Mesothelial cell of epicardium (in vitro differentiated cells): ENCODE results near the gene KHDC3L. TPM values are rescaled to one million over a fixed set of nuclear protein-coding genes. Genes with fewer than 3 reads are reported as not detected.
"Not testable (repeated sequence)": the region's sequence is repeated elsewhere in the genome, so short reads cannot be mapped to it uniquely, and the experiment has no call there.

ENCODE experiments used
- DNase-seq, 2 experiments: peaks; one replicate each; pipeline ENCODE4 v3.0.0; 2021; ENCODE audit warnings: low spot score in 2 of 2; ENCODE audit not compliant: unreplicated experiment in 2 of 2
- H3K27ac Mint-ChIP-seq: 2 replicates; pipeline ENCODE4 v1.8.0; 2021; ENCODE audit warnings: mixed read lengths
- H3K27me3 Mint-ChIP-seq: 2 replicates; pipeline ENCODE4 v1.8.0; 2021; ENCODE audit warnings: low read depth, mixed read lengths
- H3K36me3 Mint-ChIP-seq: 2 replicates; pipeline ENCODE4 v1.8.0; 2021; ENCODE audit warnings: mixed read lengths
- H3K4me1 Mint-ChIP-seq: 2 replicates; pipeline ENCODE4 v1.8.0; 2021; ENCODE audit warnings: mixed read lengths
- H3K4me3 Mint-ChIP-seq: 2 replicates; pipeline ENCODE4 v1.8.0; 2021; ENCODE audit warnings: mild to moderate bottlenecking, moderate library complexity, mixed read lengths
- H3K9me3 Mint-ChIP-seq: 2 replicates; pipeline ENCODE4 v1.8.0; 2021; ENCODE audit warnings: mixed read lengths
- CTCF ChIP-seq: fragments of 200-600 bp; sonication (generic); IDR thresholded peaks from one replicate; pipeline ENCODE4 v1.5.0; 2021; ENCODE audit warnings: antibody characterized with exemption; ENCODE audit not compliant: unreplicated experiment
- total RNA-seq: library from RNA; stranded (reverse); gene quantifications from 3 replicates; pipeline ENCODE4 v1.2.1, GENCODE V29; 2021

The KHDC3L gene
- total RNA-seq, 1 donor from 2014 or later = not detected

DNA sequence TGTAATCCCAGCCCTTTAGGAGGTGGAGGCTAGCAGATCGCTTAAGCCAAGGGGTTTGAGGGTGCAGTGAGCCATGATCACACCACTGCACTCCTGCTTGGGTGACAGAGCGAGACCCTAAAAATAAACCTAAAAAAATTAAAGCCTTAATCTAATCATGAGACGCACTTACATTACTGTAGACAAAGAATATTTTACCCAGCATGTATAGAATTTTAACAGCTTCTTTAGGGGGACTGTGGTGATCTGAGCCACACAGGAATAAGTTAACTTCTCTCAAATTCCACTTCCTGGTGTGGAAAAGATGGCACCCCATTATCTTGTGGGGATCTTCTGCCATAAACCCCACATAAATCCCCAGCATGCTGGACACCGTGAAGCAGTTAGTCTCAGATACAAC is 9.5 kb downstream of the KHDC3L start:
- no peak for DNase-seq
- H3K27me3 Mint-ChIP-seq = no peaks in the 10 kb centered on the region
- no peaks in the 10 kb centered on the region for H3K4me1 Mint-ChIP-seq

GRCh38 chr6:73372516-73372915 is 10.1 kb downstream of the KHDC3L start:
- no peak for TF ChIP-seq CTCF
- Mint-ChIP-seq H3K9me3 (peaks cover 3% of the 10 kb centered on the region), H3K36me3 (no peaks in the 10 kb centered on the region), H3K27me3 (no peaks in the 10 kb centered on the region), H3K4me1 (no peaks in the 10 kb centered on the region), H3K27ac (no peak overlapping the region), H3K4me3 (no peak overlapping the region)
- no peak for DNase-seq

More for the DNA sequence above, 9.5 kb downstream of the KHDC3L start:
- Mint-ChIP-seq H3K4me3 (no peak overlapping the region), H3K9me3 (peaks cover 3% of the 10 kb centered on the region), H3K36me3 (no peaks in the 10 kb centered on the region), H3K27ac (no peak overlapping the region)
- TF ChIP-seq CTCF = no peak

DNA sequence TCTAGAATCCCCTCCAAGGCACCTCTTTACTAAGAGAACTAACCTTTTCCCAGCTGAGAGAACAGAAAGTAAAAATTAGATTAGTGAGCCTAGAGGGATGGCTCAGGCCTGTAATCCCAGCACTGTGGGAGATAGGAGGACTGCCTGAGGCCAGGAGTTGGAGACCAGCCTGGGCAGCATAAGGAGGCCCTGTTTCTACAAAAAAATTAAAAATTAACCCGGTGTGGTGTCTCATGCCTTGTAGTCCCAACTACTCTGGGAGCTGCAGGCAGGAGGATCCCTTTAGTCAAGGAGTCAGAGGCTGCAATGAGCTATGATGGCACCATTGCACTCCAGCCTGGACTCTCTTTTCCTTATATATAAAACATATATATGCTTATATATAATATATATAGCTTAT is 12.8 kb downstream of the KHDC3L start:
- TF ChIP-seq CTCF = no peak
- DNase-seq = no peak
- Mint-ChIP-seq H3K4me1 (no peaks in the 10 kb centered on the region), H3K9me3 (peaks cover 3% of the 10 kb centered on the region), H3K27ac (no peak overlapping the region), H3K36me3 (no peaks in the 10 kb centered on the region), H3K4me3 (no peak overlapping the region), H3K27me3 (no peaks in the 10 kb centered on the region)

DNA sequence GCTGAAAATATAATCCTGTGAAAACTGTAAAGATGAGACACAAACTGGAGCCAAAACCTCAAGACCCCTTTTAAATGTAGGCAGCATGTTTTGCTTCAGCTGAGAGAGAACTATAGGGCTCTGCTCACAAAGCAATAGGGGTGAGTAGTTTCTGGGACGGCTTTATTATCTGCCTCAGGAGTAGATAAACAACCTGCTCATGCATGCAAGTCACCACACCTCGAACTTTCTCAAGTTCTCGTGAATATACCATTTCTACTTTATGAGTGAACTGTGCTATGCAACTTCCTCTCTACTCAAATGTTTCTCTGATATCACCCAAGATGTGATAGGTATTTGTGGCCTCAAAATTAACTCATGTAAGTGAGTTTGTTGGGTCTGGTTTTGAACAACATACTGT is 14.8 kb downstream of the KHDC3L start:
- no peak for DNase-seq
- Mint-ChIP-seq H3K9me3 (peaks cover 3% of the 10 kb centered on the region), H3K4me1 (no peaks in the 10 kb centered on the region), H3K36me3 (no peaks in the 10 kb centered on the region), H3K27me3 (no peaks in the 10 kb centered on the region), H3K4me3 (no peak overlapping the region), H3K27ac (no peak overlapping the region)
- no peak for TF ChIP-seq CTCF

DNA sequence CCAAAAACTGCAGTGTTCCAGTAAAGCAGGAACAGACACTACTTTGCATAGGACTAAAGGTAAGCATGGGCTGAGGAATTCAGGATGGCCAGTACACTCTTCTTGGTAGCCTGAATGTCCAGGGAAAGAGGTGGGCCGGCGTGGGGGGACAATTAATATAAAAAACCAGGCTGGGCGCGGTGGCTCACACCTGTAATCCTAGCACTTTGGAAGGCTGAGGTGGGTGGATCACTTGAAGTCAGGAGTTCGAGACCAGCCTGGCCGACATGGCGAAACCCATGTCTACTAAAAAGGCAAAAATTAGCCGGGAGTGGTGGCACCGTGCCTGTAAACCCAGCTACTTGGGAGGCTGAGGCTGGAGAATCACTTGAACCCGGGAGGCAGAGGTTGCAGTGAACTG is 19.1 kb downstream of the KHDC3L start:
- not testable (repeated sequence) for H3K27me3 Mint-ChIP-seq, H3K9me3 Mint-ChIP-seq, H3K4me3 Mint-ChIP-seq, DNase-seq, H3K4me1 Mint-ChIP-seq, H3K27ac Mint-ChIP-seq, H3K36me3 Mint-ChIP-seq

DNA sequence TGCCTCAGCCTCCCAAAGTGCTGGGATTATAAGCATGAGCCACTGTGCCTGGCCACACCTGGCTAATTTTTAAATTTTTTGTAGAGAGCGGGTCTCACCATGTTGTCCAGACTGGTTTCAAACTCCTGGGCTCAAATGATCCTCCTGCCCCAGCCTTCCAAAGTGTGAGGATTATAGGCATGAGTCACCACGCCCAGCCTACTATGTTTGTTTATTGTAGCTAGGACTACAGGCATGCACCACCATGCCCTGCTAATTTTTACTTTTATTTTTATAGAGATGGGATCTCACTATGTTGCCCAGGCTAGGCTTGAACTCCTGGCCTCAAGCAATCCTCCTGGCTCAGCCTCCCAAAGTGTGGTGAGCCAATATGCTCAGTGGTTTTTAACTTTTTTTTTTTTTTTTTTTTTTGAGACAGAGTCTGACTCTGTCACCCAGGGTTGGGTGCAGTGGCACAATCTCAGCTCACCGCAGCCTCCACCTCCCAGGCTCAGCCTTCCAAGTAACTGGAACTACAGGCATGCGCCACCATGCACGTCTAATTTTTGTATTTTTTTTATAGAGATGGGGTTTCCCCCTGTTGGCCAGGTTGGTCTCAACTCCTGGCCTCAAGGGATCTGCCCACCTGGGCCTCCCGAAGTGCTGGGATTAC is 20.1 kb downstream of the KHDC3L start:
- no peak overlapping the region for H3K4me3 Mint-ChIP-seq
- no peaks in the 10 kb centered on the region for H3K9me3 Mint-ChIP-seq
- no peaks in the 10 kb centered on the region for H3K27me3 Mint-ChIP-seq
- H3K27ac Mint-ChIP-seq = no peak overlapping the region
- no peaks in the 10 kb centered on the region for H3K36me3 Mint-ChIP-seq
- no peak for DNase-seq
- no peaks in the 10 kb centered on the region for H3K4me1 Mint-ChIP-seq
- no peak for TF ChIP-seq CTCF
